HL-60 (cell line): ENCODE data around the gene PRR20C.

Experiments used
- CTCF ChIP-seq: IDR thresholded peaks from one replicate; pipeline ENCODE4 v1.5.1; 2011; ENCODE audit warnings: low read length, control low read depth, inconsistent platforms; ENCODE audit not compliant: insufficient read depth
- GABPA ChIP-seq: IDR thresholded peaks from 2 replicates; pipeline ENCODE4 v1.6.1; 2012; ENCODE audit warnings: low read depth
- POLR2AphosphoS5 ChIP-seq: IDR thresholded peaks from 2 replicates; pipeline ENCODE4 v1.6.1; 2012; ENCODE audit warnings: low read depth
- REST ChIP-seq: IDR thresholded peaks from 2 replicates; pipeline ENCODE4 v1.6.1; 2012; ENCODE audit warnings: low read depth; ENCODE audit not compliant: insufficient replicate concordance

DNA sequence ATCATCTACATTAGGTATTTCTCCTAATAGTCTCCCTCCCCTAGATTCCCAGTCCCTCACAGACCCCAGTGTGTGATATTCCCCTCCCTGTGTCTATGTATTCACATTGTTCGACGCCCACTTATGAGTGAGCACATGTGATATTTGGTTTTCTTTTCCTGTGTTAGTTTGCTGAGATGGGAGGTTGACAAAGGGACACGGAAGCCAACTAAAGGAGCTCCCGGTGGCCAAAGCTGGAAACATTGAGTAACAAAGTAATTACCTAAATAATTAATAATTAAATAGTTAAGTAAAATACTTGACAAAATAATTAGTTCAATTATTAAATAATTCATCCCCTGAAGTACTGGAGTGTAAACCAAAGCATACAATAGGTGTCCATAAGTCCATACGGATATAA lies 14.9 kb upstream of the PRR20C start:
- TF ChIP-seq CTCF = no peak
- TF ChIP-seq POLR2AphosphoS5 = no peak
- TF ChIP-seq REST = no peak
- no peak for TF ChIP-seq GABPA
